ENCODE data around the gene ZFAND2B.

ZFAND2B gene

DNA sequence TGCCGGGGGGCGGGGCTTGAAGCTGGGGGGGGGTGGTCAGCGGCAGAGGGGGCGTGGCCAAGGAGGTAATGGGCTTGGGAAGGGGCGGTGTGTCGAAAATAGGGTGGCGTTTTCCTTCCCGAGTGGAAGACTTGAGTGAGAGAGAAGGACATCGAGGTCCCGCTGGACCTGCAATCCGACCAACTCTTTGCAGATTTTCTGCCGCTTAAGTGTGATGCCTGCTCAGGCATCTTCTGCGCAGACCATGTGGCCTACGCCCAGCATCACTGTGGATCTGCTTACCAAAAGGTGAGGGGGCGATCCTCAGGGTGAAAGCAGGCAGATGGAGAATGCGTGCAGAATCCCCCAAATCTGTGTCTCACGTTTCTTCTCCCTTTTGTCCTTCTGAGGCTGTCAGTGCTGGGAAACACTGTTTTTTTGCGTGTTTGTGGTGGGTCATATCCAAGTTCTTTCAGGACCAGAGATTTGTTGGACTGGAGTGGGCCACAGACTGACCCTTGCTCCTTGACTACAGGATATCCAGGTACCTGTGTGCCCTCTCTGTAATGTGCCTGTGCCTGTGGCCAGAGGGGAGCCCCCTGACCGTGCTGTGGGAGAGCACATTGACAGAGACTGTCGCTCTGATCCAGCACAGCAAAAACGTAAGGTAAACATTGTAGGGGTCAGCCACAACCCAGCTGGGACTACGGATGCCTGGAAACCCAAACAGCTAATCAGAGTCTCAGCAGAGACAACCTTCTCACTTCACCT is 727 bp downstream of the ZFAND2B start:
- DNase-seq = no peak

DNA sequence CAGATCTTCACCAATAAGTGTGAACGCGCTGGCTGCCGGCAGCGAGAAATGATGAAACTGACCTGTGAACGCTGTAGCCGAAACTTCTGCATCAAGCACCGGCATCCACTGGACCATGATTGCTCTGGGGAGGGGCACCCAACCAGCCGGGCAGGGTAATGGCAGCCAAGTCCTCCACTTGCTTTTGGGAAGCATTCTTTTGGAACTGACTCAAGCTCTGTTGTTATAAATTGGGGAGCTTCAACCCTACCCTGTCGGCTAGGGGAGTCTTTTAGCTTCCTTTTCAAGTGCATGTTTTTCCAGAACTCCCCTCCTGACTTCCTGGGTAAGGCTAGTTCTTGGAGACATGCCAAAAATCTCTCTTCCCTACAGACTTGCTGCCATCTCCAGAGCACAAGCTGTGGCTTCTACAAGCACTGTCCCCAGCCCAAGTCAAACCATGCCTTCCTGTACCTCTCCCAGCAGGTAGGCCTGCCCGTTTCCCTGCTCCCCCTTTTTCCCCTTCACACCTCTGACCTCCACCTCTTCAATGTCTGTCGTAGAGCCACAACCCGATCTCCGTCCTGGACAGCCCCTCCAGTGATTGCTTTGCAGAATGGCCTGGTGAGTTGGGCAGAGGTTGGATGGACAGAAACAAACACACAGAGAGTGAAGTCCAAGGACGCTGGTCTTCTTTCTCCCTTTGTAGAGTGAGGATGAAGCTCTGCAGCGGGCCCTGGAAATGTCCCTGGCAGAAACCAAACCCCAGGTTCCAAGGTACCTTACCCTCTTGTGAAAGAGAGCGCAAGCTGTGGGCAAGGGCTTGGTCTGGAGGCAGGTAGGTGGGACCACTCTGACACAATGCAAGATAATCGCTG is 1.5 kb downstream of the ZFAND2B start:
- no peak for DNase-seq

DNA sequence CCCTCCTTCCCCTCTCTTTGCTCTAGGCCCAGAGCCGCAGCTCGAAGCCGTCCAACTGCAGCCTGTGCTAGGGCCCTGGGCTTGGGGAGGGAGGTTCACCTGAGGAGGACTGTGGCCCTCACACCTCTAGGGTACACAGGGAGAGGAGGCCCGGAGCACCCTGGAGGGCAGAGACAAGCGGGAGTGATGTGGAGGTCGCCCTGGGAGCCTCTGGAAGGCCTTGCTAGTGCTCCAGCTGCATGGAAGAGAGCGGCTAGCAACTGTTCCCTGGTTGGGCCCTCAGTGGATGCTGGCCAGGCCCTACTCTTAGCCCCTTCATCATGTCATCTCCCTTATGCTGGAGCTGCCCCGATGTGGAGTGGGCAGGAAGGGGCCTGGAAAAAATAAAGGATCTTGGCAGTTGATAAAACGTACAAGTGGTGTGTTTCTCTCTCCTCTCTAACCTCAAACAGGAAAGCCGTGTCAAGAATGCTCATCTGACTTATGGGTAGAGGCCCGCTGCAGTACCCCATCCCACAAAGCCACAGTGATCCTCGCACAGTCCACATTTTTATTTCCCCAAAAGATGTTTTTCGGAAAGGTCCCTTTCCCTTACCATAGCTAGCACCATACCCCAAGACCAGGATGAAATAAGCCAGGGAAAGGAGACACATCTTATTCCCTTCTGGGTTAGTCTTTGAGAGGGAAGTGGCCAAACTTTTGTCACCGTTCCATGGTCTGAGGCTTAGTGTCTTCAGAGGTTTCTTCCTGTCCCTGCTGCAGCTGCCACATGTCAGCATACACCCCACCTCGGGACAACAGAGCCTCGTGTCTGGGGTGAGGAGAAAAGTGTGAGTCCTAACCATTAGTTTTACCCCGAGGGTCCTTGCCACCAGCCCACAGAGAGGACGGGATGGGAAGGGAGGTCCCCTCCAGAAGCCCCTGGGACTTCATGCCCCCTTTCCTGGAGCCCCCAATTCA is 2.9 kb downstream of the ZFAND2B start:
- DNase-seq = no peak

DNA sequence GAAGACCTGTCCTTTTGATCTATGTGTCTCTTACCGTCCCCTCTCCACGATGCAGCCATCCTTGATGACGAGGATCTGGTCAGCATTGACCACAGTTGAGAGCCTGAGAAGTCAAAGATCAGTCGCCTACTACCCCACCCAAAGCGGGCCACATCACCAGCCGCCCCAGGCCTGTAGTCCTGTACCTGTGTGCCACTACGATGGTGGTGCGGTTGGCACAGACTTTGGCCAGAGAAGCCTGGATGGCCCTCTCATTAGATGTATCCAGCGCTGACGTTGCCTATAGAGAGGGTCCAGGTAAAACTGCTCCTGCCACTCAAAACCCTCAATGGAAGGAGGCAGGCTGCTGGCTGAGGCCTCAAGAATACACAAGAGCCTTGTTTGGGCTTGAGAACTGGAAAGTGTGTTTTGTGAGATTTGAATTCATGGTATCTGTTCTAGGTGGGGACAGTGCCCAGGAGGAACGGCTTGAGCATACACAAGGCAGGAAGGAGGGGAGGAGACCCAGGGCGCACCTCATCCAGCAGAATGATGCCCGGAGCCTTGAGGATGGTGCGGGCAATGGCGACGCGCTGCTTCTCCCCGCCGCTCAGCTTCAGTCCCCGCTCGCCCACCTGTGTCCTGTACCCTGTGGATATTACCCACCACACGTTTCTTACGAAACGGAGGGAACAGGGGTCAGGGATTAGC is 3.8 kb downstream of the ZFAND2B start:
- DNase-seq = no peak

DNA sequence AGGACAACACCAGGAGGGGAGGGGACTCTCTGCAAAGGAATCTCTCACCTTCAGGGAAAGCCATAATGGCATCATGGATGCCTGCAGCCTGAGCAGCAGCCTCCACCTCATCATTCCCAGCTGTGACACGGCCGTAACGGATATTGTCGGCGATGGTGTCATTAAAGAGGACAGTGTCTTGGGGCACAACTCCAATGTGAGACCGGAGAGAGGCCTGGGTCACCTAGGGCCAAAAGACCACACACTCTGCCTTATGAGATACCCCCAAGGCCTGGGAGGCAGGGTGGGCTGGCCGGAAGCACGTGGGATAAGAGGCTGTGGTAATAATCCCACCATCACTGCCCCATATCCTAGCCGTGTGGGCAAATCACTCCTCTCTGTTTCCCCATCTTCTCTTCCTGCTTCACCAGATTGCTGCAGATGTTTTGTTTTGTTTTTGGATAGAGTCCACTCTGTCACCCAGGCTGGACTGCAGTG is 4.3 kb downstream of the ZFAND2B start:
- DNase-seq = no peak

DNA sequence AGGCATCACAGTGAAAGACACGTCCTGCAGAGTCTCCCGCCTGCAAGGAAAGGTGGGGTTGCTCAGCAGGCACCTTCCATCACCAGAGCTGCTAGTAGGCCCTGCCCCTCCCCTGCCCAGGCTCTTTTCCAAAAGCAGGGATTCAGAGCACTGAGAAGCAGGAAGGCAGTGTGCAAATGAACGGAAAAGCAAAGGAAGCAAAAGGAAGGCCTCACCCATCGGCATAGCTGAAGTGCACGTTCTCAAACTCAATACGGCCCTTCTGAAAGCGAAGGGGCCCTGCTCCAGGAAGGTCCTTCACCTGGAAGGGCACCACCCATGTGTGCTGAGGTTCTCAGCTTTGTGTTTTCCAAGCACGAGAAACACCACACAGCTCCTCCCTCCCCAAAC is 6.4 kb downstream of the ZFAND2B start:
- DNase-seq = no peak

DNA sequence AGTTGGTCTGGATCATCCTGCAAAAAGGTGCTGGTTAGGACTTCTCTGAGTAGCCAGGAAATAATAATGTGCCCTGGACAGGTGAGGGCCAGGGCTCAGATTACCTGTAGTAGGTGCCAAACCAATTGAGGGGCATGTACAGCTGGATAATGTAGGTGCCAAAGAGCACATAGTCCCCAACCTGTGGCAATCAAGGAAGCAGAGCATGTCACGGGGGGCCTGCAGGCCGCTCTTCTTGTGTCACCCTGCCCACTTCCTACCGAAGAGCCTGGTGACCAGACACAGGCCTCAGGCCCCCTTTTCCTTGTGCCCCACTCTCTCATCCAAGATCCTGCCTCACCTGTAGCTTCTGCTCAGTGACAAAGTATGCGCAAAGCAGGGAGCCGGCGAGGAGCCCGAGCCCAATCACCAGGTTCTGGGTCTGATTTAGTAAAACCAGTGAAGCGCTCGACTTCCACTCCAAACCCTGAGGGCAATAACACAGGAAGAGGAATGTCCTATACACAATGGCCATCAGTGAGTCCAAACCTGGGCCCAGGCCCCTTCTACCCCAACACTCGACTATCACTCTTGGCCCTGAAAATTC is 7.0 kb downstream of the ZFAND2B start:
- DNase-seq = no peak

DNA sequence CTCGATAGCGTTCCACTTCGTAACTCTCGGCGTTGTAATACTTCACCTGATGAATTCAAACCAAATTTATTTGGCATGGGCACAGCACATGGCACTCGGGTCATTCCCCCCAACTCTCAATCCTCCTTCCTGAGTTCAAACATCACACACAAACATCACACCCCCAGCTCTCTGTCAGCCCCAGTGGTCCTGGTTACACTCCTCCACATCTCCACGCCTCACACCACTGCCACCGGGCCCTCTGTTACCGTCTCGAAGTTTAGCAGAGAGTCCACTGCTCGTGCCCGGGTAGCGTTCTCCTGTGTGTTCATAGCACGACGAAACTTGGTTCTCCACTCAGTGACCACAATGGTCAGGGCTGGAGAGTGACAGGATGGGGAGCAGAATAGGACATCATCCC is 7.6 kb downstream of the ZFAND2B start:
- DNase-seq = no peak

DNA sequence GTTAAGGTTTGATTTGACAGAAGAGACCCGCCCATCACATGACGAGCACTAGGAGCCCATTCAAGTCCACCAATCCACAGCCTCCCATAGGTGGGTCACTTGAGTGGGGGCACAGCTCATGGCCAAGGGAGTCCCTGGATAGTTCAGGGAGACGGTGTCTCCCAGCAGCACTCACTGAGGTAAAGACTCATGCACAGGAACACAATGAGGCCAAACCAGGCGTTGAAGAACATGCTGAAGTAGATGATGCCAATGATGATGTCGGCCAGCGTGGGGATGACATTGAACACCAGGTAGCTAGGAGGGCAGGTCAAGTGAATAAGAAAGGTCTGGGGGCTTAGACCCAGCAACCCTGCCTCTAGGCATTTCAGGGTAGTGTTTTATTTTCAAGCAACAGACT is 8.2 kb downstream of the ZFAND2B start:
- DNase-seq = no peak

DNA sequence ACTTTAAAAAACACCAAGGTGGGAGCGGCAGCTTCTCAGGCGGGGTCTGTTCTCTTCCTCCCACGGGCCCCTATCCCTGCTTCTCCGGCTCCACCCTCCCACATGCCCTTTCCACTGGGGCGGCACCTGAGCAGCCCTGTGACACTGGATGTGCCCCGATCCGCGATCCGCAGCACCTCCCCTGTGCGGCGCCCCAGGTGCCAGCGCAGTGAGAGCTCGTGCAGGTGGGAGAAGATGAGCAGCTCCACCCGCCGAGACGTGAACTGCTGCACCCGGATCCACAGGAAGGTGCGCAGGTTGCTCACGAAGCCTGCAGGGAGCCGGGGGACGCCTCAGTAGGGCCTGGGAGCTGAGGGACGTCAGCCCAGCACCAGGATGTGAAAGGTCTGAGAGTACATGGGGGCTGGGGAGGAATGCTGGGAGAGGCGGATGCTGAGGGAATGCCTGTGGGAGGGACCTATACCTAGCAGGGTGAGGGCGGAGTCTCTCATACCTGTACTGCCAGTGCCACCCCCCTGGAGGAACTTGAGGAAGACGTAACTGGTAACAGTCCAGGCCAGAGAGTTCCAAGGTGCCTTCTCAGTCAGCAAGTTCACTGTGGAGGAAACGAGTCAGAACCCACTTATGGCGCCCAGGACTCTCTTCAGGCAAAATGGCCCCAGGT is 9.4 kb downstream of the ZFAND2B start:
- no peak for DNase-seq

DNA sequence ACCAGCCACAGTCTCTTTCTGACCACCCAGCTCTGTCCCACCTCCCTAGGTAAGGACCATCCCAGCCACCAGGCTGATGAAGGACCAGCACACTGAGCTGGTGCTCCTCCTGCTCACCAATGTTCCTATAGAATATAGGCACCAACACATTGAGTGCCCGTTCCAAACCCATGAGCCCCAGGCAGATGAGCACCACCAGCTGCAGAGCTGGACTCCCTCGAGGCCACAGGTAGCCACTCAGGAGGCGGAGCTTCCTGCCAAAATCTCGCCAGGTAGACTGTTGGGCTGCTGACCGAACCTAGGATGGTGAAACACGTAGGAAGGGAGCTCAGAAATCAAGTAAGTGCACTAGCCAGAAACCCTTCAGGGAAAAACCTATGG is 9.9 kb downstream of the ZFAND2B start:
- DNase-seq = no peak

DNA sequence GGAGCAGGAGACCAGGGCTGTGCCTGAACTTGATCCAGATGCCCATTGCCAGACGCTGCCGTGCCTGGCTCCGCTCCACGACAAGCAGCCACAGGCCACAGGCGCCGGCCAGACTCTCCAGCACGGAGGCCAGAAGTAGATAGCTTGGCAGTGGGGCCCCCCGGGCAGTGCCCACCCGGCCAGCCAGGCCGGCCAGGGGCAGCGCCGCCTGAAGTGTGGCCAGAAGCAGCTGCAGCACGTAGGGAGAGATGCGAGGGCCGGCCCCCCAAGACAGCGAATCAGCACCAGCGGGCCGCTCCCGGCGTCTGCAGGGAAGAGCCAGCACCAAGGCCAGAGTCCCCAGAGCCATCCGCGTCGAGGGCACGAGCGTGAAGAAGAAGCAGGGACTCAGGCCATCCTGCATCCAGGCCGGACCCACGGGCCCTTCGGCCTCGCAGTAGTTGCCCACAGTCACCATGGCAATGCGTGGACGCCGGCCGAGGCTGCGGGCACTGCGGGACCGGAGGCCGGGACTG is 11.7 kb downstream of the ZFAND2B start:
- no peak for DNase-seq

DNA sequence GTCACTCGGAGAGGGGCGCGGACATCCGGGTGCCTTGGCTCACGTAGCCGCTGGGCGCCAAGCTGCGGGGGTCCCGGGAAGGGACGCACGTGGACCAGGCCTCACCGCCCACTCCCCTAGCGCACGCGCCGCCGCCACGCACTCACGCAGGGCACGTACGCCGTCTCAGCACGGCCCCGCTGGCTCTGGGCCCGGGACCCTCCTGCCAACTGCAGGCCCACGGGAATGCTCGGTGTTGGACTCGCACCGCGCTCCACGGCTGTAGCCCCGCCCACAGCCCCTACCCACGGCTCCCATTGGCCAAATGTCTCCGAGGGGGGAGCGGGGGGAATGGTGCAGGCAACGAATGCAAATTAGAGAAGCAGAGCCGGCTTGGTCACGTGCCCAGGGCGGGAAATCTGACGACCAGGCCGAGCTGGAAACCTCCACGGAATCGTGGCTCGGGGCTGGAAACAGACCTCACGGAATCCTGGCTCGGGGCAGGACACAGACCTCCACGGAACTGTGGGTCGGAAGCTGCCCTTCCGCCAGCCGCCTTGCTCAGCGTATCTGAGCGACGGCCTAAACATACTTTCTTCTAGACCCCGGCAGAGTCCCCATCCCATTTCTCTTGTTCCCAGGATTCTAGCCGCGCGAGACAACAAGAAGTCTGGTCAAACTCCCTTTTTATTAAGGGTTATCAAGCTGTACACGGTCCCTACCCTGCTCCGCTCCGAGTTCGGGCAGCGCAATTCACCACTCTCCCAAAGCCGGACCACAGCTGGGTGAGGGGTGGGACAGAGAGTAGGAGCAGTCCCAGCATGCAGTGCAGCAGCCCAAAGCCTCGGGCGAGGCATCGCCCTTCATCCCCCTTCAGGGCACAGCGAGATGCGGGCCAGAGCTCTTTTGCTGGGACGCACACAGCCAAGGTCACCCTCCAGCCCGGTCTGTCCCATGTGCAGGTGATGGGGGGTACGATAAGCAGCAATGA is 12.4 kb downstream of the ZFAND2B start, which contains the start of gene ABCB6:
Gene ABCB6, minus strand, starts transcription at position 227 of the 970 bp plus-strand sequence. CDS start 285 bp downstream, outside the sequence.
- DNase-seq = peak; percentile 56

DNA sequence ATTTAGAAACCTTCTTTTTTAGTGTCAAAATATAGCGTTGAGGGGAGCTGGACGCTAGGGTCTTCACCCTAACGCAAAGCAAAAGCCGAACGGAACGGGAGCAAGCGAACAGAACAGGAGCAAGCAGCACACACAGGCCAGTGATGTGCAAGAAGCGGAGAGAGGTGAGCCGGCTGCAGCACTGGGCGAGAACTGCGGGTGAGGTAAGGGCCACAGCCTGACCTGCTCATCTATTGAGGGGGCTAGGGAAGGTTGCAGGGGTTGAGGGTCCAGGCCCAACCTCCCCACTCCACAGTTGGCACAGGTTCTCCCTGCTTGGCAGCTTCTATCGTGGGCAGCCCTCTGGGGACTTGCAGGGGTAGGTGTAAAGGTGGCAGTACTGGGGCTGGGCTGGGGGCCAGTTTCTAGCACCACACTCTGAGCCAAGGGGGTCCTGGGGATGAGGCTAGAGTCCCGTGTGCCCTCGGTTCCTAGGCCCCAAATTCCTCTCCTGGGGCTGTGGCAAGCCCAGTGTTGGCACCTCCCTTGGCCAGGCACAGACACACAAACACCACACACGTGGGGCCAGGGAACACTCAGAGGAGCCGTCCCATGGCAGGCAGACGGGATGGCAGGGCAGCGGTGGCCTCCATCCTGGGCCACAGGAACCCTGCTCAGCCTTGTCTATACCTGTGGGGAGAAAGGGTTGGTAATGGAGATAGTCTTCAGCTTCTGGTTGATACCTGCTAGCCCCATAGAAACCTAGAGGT is 13.4 kb downstream of the ZFAND2B start:
- no peak for DNase-seq

DNA sequence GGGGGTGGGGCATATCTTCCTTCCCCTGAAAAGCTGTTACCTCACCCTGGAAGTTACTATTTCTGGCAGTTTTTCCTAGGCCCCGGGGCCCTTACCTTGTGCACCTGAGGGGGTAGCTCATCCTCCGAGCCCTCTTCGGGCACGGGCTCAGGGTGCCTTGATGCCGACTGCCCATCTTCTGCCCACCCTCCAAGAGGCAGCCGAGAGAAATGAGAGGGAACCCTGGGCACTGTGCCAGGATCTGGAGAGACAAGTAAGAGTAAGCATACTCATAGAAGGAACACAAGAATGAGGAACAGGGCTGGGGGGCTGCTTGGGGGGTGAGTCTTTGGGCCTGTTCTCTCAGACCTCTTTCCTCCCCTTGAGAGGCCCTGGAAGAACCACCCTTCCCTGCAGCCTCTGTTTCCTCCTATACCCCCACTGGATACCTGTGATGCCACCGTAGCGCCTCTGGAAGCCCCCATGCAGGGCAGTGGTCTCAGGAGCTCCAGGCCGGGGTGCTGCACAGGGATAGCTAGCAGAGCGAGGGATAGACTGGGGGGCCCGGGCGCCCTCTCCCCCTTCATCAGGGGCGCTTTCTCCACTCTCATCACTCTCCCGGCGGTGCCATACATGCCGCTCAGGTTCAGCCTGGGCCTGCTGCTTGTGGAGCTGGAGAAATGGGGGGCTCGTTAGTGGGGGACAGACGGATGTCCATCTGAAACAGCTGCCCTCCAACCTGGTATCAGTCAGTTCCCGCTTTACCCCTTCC is 14.2 kb downstream of the ZFAND2B start:
- no peak for DNase-seq

DNA sequence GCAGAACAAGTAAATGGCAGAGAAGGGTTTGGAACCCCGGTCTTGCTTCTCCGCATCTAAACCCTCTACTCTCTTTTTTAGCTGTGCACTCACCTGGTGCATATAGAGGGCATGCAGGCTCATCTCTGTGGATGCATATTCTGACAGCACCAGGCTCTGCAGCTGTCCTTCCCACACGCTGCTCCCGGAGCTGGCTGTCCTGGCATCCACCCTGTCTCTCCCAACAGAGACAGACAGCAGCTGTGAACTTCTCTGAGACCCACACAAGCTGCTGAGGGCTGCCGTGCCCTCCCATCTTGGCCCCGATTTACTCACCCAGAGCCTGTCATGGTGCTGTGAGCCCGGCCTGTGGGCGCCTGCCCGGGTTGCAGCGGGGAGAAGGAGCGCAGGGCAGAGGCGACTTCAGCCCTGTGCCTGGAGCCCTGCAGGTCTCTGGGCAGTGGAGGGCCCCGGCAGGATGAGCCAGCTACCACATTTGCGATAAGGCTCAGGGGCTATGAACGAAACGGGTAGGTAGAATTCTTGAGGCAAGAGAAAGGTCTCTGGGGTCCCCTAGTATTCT is 15.5 kb downstream of the ZFAND2B start:
- DNase-seq = no peak

DNA sequence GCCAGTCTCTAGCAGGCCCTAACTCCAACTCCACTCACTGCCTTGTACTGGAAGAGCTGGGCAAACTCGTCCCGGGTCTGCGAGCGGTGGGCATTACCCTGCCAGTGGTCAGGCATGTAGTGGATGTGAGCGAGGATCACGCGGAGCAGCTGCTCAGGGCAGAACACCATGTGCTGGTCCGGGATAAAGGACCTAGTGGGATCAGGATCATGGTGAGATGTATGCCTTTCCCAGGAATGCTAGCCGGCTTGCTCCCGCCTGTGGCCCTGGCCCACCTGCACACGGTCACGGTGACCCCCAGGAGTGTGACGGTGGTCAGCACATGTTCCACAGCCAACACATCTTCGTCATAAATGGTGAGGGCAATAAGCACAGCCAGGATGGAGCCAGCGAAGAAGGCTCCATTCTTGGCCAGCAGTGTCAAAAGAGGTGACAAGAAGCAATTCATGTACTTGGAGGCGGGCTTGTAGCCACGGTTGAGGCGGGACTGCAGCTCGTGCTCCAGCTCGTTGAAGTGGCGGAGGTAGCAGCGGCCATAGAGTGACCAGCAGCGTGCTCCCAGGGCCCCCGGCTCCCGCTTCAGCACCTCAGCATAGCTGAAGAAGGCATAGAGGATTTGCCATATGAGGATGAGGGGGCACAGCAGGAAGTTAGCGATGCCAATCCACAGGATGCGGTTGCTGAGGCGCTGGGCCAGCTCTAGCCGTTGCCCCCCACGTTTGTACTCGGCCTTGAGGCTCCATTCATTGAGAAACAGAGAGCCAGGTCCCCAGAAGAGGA is 17.4 kb downstream of the ZFAND2B start:
- DNase-seq = no peak

Data from NCI-H1417 treated with DMSO at 0.1 percent for 48 hours (cell line).